Measurements from ENCODE around the gene SMARCB1. TPM values are rescaled to one million over a fixed set of nuclear protein-coding genes. Genes with fewer than 3 reads are reported as not detected.

SMARCB1 gene
- total RNA-seq, 2 experiments from 2014 or later: 91.4 to 92.6 TPM

GRCh38 chr22:23803001-23803819 lies 16.4 kb downstream of the SMARCB1 start:
- Mint-ChIP-seq H3K4me3 (no peak overlapping the region), H3K27ac (no peak overlapping the region), H3K36me3 (ENCODE audit: low read depth) (peaks cover 45% of the 10 kb centered on the region), H3K4me1 (peaks cover 1% of the 10 kb centered on the region), H3K27me3 (no peaks in the 10 kb centered on the region), H3K9me3 (no peaks in the 10 kb centered on the region)
- DNase-seq: no peak
- ChIA-PET POLR2A (no interaction called here), CTCF (interaction anchor here (1.2 to 1.5 kb wide), 2 partner anchors 11 to 31 kb away, joined by 3 read pairs; no protein-coding TSS in a partner anchor)

GRCh38 chr22:23804781-23805291 lies 18.1 kb downstream of the SMARCB1 start:
- H3K9me3 Mint-ChIP-seq: no peaks in the 10 kb centered on the region
- peaks cover 1% of the 10 kb centered on the region for H3K4me1 Mint-ChIP-seq
- peaks cover 45% of the 10 kb centered on the region for H3K36me3 Mint-ChIP-seq (ENCODE audit: low read depth)
- H3K27me3 Mint-ChIP-seq: no peaks in the 10 kb centered on the region
- H3K4me3 Mint-ChIP-seq: no peak overlapping the region
- H3K27ac Mint-ChIP-seq: no peak overlapping the region
- POLR2A ChIA-PET: no interaction called here
- DNase-seq: no peak
- CTCF ChIA-PET: interaction anchor here (0.6 to 1.3 kb wide), 2 partner anchors 38 to 63 kb away, joined by 3 to 4 read pairs; no protein-coding TSS in a partner anchor

GRCh38 chr22:23806837-23807236 lies 20.1 kb downstream of the SMARCB1 start:
- Mint-ChIP-seq H3K4me1 (peaks cover 1% of the 10 kb centered on the region), H3K27ac (no peak overlapping the region), H3K27me3 (no peaks in the 10 kb centered on the region), H3K4me3 (no peak overlapping the region), H3K9me3 (no peaks in the 10 kb centered on the region), H3K36me3 (ENCODE audit: low read depth) (peaks cover 36% of the 10 kb centered on the region)
- ChIA-PET POLR2A (no interaction called here), CTCF (no interaction called here)
- no peak for DNase-seq

- no peak overlapping the region for H3K4me3 Mint-ChIP-seq
- peaks cover 28% of the 10 kb centered on the region for H3K36me3 Mint-ChIP-seq (ENCODE audit: low read depth)
- no peaks in the 10 kb centered on the region for H3K9me3 Mint-ChIP-seq
- ChIA-PET POLR2A (no interaction called here), CTCF (interaction anchor here (0.6 to 2.1 kb wide), 4 partner anchors 10 to 16 kb away, joined by 3 to 13 read pairs (median 4); no protein-coding TSS in a partner anchor)
- no peak overlapping the region for H3K27ac Mint-ChIP-seq
- no peak for DNase-seq
- H3K4me1 Mint-ChIP-seq: peaks cover 5% of the 10 kb centered on the region
- H3K27me3 Mint-ChIP-seq: no peaks in the 10 kb centered on the region
Observed at GRCh38 chr22:23812378-23812777, 25.6 kb downstream of the SMARCB1 start.

GRCh38 chr22:23815541-23816155 lies 28.9 kb downstream of the SMARCB1 start:
- Mint-ChIP-seq H3K27me3 (no peaks in the 10 kb centered on the region), H3K9me3 (no peaks in the 10 kb centered on the region), H3K4me1 (peaks cover 19% of the 10 kb centered on the region), H3K36me3 (ENCODE audit: low read depth) (peaks cover 50% of the 10 kb centered on the region), H3K4me3 (no peak overlapping the region), H3K27ac (no peak overlapping the region)
- DNase-seq: no peak
- ChIA-PET CTCF (interaction anchor here (0.8 kb wide), 1 partner anchor 10 kb away, joined by 3 read pairs; no protein-coding TSS in a partner anchor), POLR2A (no interaction called here)

- Mint-ChIP-seq H3K27ac (no peak overlapping the region), H3K9me3 (no peaks in the 10 kb centered on the region), H3K27me3 (no peaks in the 10 kb centered on the region), H3K36me3 (ENCODE audit: low read depth) (peaks cover 53% of the 10 kb centered on the region), H3K4me1 (peaks cover 27% of the 10 kb centered on the region), H3K4me3 (no peak overlapping the region)
- no peak for DNase-seq
- ChIA-PET CTCF (no interaction called here), POLR2A (no interaction called here)
Observed at GRCh38 chr22:23816156-23816976, 29.6 kb downstream of the SMARCB1 start.

GRCh38 chr22:23817146-23817545 lies 30.4 kb downstream of the SMARCB1 start:
- Mint-ChIP-seq H3K27ac (no peak overlapping the region), H3K4me3 (no peak overlapping the region), H3K36me3 (ENCODE audit: low read depth) (peaks cover 56% of the 10 kb centered on the region), H3K4me1 (peaks cover 29% of the 10 kb centered on the region), H3K27me3 (no peaks in the 10 kb centered on the region), H3K9me3 (no peaks in the 10 kb centered on the region)
- CTCF ChIA-PET: no interaction called here
- DNase-seq: no peak
- POLR2A ChIA-PET: no interaction called here

GRCh38 chr22:23818541-23818940 lies 31.8 kb downstream of the SMARCB1 start:
- peak overlapping the region; percentile 31 for H3K27ac Mint-ChIP-seq
- H3K9me3 Mint-ChIP-seq: no peaks in the 10 kb centered on the region
- DNase-seq: no peak
- H3K4me3 Mint-ChIP-seq: no peak overlapping the region
- peaks cover 59% of the 10 kb centered on the region for H3K36me3 Mint-ChIP-seq (ENCODE audit: low read depth)
- CTCF ChIA-PET: interaction anchor here (1.4 kb wide), 1 partner anchor 13 kb away, joined by 3 read pairs; no protein-coding TSS in a partner anchor
- POLR2A ChIA-PET: no interaction called here
- H3K4me1 Mint-ChIP-seq: peaks cover 33% of the 10 kb centered on the region
- no peaks in the 10 kb centered on the region for H3K27me3 Mint-ChIP-seq

- H3K27ac Mint-ChIP-seq: peak overlapping the region; percentile 91
- peak; percentile 40 for DNase-seq
- H3K27me3 Mint-ChIP-seq: no peaks in the 10 kb centered on the region
- H3K4me1 Mint-ChIP-seq: peaks cover 42% of the 10 kb centered on the region
- POLR2A ChIA-PET: no interaction called here
- CTCF ChIA-PET: interaction anchor here (0.7 to 3.6 kb wide), 4 partner anchors 9 to 50 kb away, joined by 3 to 13 read pairs (median 4); partner anchors contain the start of gene SLC2A11
- H3K4me3 Mint-ChIP-seq: peak overlapping the region; percentile 45
- H3K36me3 Mint-ChIP-seq (ENCODE audit: low read depth): peaks cover 67% of the 10 kb centered on the region
- no peaks in the 10 kb centered on the region for H3K9me3 Mint-ChIP-seq
Observed at GRCh38 chr22:23820748-23821211, 34.0 kb downstream of the SMARCB1 start.

GRCh38 chr22:23822101-23822671 lies 35.4 kb downstream of the SMARCB1 start:
- H3K27ac Mint-ChIP-seq: peak overlapping the region; percentile 81
- POLR2A ChIA-PET: no interaction called here
- H3K9me3 Mint-ChIP-seq: no peaks in the 10 kb centered on the region
- H3K4me1 Mint-ChIP-seq: peaks cover 50% of the 10 kb centered on the region
- H3K27me3 Mint-ChIP-seq: no peaks in the 10 kb centered on the region
- CTCF ChIA-PET: interaction anchor here (0.9 to 3.6 kb wide), 2 partner anchors 10 to 659 kb away, joined by 3 to 13 read pairs; no protein-coding TSS in a partner anchor
- H3K36me3 Mint-ChIP-seq (ENCODE audit: low read depth): peaks cover 70% of the 10 kb centered on the region
- H3K4me3 Mint-ChIP-seq: no peak overlapping the region
- no peak for DNase-seq

GRCh38 chr22:23823331-23823791 lies 36.6 kb downstream of the SMARCB1 start:
- DNase-seq: no peak
- ChIA-PET CTCF (interaction anchor here (1.3 to 3.6 kb wide), 2 partner anchors 11 to 52 kb away, joined by 6 to 13 read pairs; no protein-coding TSS in a partner anchor), POLR2A (no interaction called here)
- no peak overlapping the region for H3K4me3 Mint-ChIP-seq
- no peaks in the 10 kb centered on the region for H3K9me3 Mint-ChIP-seq
- peak overlapping the region; percentile 81 for H3K27ac Mint-ChIP-seq
- peaks cover 49% of the 10 kb centered on the region for H3K4me1 Mint-ChIP-seq
- no peaks in the 10 kb centered on the region for H3K27me3 Mint-ChIP-seq
- peaks cover 68% of the 10 kb centered on the region for H3K36me3 Mint-ChIP-seq (ENCODE audit: low read depth)
